Colon (tissue), 2 donors: Measurements from ENCODE around the gene FOXK2.

Experiments
- FAIRE-seq: peaks from 2 replicates; lab custom pipeline; 2012; peaks lifted over from hg19 to GRCh38; lab: Jason Lieb, UNC
- donor health status: control.
- donor health status: control.

FOXK2 gene

DNA sequence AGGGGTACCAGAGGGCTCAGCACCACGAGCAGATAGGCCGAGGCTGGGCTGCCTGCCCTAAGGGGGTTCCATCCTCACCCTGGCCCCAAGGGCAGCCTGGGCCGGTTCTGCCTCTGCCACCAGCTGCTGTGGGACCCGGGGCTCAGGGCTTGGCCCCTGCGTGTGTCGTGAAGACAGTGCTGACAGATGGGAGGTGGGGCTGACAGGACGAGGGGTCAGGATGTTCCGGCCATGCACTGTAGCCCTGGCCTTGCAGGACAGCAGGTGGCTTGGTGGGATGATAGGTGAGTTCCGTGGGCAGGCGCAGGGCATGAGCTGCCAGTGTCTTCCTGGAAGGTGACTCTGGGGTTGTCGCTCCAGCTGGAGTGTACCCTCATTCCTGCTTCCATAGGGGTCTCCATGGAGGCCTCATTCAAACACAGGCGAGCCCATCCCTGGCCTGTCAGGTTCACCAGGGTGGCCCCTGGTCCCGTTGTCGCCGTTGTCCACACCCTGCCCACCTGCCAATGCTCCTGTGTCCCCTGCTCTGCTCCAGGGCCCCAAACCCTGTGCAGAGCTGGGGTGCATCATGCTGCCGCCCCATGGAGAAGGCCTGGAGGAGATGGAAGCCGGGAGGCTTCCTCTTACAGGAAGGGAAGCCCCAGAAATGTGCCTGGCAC, 71.5 kb downstream of the FOXK2 start:
- FAIRE-seq: no peak

DNA sequence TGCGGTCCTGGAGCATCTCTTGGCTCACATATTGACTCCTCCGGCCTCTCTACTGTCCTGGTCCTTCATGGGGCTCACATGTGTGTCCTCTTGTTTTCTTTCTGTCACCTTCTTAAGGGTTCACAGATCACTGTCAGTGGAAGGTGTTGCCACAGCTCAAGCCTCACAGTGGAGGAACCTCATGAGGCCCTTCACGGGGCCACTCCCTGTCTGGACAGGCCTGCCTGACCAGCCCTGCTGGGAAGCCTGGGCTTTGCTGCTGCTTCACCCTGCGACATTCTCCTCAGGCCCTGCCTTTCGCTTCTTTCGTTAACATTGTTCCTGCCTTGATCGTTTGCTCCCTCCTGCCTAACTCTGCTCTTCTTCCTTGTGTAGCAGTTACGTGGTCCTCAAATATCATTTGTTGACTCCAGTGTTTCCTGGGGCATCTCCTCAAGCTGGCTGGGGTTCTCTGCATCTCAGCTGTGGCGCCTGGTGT, 72.8 kb downstream of the FOXK2 start:
- no peak for FAIRE-seq

DNA sequence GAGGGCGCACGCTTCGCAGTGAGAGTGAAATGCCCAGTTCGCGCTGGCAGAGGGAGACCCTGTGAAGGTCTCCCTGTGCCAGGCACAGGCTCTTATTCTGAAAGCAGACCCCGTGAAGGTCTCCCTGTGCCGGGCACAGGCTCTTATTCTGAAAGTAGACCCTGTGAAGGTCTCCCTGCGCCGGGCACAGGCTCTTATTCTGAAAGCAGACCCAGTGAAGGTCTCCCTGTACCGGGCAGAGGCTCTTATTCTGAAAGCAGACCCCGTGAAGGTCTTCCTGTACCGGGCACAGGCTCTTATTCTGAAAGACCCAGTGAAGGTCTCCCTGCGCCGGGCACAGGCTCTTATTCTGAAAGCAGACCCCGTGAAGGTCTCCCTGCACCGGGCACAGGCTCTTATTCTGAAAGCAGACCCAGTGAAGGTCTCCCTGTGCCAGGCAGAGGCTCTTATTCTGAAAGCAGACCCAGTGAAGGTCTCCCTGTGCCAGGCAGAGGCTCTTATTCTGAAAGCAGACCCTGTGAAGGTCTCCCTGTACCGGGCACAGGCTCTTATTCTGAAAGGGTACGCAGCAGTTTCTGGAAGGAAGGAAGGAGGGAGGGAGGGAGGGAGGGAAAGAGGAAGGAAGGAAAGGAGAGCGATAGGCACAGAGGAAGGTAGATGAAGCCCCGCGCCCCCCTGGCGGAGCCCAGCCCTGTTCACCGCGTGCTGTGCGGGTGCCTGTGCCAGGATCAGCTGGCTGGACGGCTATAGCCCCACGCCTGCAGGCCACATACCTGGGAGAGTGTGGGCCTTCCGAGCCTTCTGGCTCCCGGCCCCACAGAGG, 73.4 kb downstream of the FOXK2 start:
- FAIRE-seq: no peak

DNA sequence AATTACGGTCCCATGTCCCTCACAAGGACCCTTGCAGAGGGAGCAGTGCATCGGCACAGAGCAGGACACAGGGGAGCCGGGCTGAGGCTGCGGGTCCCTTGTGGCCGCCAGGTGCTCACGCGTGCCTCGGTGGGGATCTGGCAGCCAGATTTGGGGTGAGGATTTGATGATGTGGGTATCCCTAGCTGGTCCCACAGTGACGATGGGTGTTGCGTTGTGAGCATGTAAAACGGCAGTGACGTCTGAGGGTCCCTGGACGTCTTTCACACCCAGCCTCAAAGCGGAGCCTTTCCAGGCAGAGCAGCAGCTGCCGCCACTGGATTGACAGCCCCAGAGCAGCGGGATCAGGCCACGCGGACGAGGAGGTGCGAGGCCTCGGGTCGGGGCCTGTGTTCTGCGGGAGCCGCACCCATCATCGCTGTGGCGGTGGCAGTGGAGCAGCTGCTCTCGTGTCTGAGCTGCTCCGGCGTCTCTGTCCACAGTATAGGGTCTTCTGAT, 74.1 kb downstream of the FOXK2 start:
- FAIRE-seq: no peak

DNA sequence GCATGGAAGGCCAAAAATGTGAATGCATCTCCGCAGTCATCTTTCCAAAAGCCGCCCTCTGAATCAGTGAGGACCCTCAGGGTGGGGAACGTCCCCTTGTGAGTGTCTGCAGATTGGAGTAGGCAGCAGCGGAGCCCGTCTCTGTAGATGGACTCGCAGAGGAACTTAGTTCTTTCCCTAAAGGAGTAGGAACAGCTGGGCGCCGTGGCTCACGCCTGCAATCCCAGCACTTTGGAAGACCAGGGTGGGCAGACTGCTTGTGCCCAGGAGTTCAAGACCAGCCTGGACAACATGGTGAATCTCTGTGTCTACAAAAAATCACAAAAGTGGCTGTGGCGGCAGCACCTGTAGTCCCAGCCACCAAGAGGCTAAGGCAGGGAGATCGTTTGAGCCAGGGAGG, 75.0 kb downstream of the FOXK2 start:
- FAIRE-seq: no peak

DNA sequence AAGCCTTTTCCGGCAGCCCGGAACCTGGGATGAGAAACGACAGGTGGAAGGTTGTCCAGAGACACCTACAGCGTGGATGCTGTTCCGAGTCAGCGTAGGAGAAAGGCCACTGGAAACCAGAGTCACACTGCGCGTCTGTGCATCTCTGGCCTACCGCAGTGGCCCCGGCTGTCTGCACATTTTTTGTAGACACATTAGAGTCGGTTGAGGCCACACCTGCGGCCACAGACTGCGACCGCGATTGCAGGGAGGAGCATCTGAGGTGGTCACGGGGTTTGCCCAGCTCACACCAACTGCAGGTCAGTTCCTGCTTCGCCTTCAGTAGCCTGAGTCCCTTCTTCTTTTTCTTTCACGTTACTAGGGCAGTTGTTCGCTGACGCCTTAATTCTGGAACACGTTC, 76.4 kb downstream of the FOXK2 start:
- FAIRE-seq: no peak

DNA sequence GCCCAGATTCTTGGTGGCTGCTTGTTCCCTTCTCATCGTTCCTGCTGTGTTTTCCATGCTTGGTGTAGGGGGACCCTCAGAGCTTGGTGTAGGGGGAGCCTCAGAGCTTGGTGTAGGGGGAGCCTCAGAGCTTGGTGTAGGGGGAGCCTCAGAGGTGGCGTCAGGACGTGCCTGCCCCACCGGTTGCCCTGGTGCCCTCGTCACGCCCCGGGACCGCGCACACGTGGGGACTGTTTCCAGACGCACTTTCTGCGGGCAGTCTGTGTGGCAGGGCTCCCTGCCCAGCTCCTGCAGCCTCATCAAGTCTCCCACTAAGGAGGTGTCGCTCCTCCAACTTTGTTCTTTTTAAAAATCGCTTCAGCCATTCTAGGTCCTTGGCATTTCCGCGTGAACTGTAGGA, 76.8 kb downstream of the FOXK2 start:
- no peak for FAIRE-seq

DNA sequence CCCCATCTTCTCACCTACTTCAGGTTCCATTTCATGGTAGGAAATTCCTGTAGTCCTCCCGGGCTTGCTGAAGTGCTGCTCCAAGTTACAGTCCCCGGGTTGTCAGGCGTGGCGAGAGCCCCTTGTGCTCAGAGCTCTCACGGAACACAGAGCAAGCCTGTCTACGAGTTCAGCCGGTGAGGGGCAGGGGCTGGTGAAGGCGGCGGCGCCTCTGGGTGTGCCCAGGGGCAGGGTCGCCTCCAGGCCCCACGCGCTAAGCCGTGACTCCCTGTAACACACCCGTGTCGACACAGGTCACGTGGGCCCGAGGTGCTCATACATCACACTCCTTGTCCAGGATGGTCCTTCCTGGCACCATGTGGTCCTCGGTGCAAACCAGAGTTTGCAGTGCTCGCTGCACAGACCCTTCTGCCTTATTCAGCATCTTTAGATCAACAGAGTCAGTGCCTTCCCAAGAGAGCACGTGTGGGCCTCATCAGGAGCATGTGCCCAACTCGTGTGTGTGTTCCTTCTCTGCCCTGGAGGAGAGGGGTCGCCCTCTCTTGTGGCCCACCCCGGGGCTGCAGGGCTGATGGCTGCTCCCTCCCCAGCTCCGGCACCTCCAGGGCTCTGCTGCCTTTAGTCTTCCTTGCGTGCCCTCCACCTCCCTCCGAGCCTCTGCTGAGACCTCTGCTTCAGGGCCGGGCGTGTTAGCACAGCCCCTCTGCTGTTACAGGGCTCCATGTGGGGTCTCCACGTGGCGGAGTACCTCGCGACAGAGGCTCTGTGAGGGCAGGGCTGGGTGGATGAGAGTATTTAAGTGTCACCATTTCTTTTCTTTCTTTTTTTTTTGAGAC, 77.5 kb downstream of the FOXK2 start:
- no peak for FAIRE-seq

DNA sequence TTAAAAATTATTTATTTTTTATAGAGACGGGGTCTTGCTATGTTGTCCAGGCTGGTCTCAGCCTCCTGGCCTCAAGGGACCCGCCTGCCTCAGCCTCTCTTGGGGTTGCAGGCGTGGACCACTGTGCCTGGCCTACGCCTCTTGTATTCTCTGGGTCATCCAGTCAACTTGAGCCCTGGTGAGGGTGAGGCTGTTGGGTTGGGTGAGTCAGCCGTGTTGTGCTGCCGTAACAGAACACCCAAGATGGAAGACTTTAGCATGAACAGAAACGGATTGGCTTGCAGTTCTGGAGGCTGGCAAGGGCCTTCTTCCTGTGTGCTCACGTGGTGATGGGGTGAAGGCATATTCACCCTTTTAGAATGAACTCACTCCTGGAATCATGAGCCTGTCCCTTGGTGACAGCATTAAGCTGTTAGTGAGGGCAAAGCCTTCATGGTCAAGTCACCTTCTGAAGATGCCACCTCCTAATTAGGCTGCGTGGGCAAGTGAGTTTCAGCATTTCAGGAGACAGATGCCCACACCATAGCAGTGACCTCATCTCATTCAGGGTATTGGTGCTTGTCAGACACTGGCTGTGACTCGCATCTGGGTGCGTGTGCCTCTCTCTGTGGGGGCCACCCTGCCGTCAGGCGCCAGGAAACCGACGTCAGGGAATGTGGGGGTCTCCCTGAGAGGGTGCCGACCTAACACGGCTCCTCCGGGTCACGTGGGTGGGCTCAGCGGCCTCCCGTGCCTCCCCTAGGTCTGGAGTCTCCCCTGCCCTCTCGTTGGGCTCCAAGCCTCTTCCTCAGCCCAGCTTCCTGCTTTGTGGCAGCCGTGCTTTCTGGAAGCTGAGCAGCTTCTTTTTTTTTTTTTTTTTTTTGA, 79.0 kb downstream of the FOXK2 start:
- no peak for FAIRE-seq

DNA sequence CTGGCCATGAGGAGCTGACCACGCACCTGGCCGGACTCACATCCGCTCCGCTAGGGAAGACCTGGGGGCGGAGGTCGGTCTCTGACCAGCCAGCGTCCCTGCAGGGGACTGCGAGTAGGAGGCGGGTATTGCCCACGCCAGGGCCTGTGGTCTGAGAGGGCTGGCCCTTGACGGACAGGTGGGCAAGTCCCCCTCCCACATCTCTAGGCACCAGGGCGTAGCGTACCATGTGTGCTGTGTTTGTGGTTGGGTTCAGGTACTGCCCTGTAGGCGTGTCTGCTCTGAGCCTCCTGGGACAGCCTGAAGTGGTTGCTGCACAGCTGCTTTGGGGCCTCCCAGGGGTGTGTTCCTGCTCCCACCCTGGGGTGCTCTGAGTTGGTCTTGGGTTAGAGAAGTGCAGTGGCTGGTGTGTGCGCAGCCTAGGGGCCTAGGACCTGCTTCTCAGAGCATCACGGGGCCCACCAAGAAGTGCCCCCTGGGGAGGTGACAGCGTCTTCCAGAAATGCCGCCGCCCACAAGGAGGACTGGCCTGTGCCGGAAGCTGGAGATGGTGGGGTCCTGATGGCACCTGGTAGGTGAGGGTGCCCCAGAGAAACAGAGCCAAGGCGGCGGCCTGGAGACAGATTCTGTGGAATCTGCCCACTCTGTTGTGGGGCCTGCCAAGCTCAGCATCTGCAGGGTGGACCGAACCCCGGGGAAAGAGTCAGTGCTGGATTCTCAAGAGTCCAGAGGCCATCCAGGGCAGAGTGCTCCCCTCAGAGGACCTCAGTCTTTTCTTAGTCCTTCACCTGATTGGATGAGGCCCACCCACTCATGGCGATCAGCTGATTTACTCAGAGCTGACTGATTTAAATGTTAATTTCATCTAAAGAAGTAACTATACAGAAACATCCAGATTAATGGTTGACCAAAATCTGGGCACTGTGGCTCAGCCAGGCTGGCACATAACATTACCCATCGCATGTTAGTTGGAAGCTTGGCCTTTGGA, 80.4 kb downstream of the FOXK2 start:
- FAIRE-seq: no peak

DNA sequence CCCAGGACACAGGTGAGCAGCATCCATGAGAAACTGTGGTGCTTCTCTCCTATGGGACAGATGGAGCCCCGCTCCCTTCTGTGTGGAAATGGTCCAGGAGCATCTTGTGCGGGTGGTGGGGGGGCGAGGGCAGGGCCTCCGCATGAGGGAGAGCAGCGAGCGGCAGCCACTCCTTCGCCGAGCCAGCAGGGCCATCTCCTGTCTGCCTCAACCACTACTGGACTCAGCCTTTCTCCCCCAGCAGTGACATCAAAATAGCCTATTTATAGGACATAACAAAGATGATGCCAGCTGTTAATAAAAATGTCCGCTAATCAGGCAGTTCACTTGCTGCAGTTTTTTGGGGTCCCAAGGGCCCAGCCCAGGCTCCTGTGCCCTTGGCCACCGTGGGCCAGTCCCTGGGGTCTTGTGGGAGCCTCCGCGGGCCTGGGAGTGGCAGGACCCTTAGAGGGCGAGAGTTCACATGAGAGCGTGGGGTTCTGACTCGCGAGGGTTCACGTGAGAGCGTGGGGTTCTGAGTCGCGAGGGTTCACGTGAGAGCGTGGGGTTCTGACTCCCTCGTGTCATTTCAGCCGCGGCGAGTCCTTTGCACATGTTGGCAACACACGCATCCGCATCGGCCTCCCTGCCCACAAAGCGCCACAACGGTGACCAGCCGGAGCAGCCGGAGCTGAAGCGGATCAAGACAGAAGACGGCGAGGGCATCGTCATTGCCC, 81.4 kb downstream of the FOXK2 start:
- no peak for FAIRE-seq

DNA sequence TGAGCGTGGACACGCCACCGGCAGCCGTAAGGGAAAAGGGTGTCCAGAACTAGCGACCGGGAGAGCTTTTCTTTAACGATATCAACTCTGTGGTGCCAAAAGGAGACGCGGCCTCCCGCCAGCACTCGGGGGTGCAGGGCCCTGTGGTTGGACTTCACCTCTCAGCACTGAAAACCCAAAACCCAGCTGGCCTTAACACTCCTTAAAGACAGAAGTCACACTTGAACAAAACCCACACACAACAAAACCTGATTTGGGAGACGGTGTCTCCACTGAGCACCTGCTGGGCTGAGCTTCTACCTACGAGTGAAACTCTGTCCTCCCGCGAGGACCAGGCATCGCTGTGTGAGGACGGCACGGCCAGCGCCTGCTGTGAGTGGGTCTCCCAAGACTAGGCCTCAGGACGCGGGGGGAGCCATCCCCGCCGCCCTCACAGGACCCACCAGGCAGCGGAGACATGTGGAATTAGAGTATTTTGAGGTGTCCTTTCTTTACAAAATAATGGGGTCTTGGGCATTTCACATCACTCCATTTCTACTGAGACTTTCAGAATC, 82.0 kb downstream of the FOXK2 start:
- no peak for FAIRE-seq

DNA sequence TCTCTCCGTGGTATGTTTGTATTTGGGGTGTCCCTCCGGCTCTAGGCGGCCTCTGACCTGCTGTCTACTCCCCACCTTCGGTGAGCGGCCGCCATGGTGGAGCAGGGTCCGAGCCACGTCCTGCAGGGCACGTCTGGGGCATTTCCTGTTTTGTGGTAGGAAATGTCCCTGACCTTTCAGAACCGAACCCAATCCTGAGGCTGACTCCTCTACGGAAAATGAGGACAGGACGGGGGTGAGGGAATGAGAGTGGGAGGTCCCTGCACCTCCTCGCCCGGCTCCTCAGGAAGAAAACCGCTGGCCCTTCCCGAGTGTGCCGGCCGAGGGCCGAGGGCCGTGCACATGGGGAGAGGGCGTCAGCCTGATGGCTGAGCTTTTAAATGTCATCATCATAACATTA, 83.0 kb downstream of the FOXK2 start:
- no peak for FAIRE-seq

DNA sequence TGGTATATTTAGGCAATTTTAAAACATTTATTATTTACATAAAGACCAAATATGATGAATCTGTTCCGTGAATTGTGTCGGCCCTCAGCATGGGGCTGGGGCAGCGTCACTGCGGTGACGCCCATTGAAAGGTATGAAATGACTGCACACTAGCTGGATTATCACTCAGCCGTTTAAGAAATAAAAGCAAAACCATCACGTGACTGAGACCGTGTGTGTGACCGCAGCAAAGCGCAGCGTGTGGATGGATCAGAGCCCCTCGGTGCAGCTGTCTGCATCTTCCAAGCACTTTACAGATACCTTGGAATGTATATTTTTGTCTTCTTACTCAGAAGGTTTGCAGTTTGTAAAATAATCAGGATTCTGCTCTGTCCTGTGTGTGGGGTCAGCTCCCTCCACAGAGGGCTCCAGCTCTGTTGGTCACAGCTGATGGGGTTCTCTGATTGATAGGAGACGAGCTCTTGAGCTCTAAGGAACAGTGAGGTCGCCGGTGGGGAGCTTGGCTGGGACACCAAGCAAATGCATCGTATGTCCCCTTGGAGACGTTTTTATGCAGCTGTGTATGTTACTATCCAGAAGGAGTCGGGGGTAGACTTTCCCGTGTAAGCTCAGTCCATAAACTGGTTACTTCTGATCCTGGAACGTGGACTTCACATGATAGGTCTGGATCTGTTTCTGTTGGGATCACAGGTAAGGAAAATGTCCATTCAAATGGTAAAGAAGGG, 83.6 kb downstream of the FOXK2 start:
- no peak for FAIRE-seq

DNA sequence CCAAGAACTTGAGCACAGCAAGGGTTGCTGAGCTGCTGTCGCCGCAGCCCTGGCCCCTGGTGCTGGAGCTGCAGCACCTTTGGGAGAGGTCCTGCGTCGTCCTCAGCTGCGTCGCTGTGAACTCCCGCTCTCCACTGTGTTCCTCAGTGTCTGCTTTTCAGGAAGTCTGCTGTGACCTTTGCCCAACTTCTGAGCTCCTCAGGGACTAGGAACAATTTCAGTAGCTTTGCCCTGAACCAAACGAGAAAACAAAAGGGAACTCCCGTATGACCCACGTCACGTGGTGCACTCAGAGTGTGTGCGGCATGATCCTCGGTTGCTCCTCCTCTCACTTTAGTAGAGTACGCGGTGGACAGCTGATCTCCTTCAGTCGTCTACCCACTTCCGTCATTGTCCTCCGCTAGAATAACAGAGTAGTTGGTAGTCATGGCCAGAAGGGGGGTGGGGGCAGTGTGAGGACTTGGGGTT, 84.5 kb downstream of the FOXK2 start:
- FAIRE-seq: no peak

DNA sequence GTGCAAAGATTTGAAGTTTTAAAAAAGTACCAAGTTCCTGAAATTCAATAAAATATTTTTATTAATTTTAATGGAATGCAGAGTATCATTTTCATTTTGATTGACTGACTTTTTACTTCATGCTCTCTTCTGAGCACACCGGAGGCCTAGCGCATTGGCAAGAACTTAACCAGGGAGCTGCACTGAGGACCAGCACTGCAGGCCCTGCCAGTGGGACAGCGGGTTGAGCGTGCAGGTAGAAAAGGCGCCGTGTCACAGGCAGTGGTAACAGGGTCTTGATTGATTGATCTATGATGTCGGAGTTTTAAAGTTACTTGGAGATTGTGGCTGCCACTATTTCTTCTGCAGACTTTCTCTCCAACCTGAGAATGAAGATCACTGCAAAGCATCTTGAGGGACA, 85.0 kb downstream of the FOXK2 start:
- FAIRE-seq: no peak

DNA sequence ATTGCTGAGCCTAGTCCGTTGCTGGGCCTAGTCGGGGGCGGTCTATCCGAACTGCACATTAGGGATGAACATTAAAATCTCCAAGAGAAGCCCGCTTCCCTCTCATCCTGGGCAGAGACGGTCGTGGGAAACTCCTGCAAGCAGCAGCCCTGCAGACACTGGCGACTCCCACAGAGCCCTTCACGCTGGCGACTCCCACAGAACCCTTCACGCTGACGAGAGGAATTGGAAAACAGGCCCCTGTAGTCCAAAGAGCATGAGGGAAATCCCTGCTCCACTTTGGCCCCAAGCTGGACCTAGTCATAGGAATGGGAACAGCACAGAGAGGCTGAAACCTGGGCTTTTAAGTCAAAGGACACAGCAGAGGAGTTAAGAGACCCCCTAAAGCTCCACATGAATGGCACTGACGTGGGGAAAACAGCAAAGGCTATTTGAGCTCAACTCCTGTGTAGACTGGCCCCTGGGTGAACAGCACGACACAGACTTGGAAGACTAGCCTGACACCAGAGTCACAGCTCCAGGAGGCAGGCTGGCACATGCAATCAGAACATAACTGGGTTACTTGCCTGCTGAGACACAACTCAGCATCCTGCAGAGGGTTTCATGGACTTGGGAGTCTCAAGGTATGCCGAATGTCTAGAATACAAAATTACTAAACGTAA, 86.5 kb downstream of the FOXK2 start:
- no peak for FAIRE-seq

DNA sequence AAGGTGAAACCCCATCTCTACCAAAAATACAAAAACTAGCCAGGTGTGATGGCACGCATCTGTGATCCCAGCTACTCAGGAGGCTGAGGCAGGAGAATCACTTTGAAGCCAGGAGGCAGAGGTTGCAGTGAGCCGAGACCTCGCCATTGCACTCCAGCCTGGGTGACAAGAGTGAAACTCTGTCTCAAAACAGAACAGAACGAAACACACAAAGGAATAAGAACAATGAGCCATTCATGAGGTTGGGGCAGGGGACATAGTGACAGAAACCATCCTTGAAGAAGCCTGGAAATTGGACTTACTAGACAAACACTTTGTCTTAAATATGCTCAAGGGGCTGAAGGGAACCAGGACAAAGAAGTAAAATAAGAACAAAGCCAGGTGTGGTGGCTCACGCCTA, 89.3 kb downstream of the FOXK2 start:
- FAIRE-seq: no peak
